B cell (primary cell): ENCODE results near the gene CLCA1.

Experiments
- CTCF ChIP-seq: fragments of 200-600 bp; IDR thresholded peaks from one replicate; pipeline ENCODE4 v1.8.0; 2022; ENCODE audit warnings: antibody characterized with exemption, mild to moderate bottlenecking
- EZH2 ChIP-seq: IDR thresholded peaks from 2 replicates; pipeline ENCODE4 v1.6.1; 2012; ENCODE audit warnings: borderline replicate concordance, low read depth, mild to moderate bottlenecking, moderate library complexity, low read length; ENCODE audit not compliant: insufficient read depth, poor library complexity, severe bottlenecking

GRCh38 chr1:86548839-86549238 lies 80.1 kb downstream of the CLCA1 start:
- TF ChIP-seq CTCF (no peak), EZH2 (no peak)
